Kidney (tissue), 14 donors: ENCODE measurements around the gene F3. TPM values are rescaled to one million over a fixed set of nuclear protein-coding genes. Genes with fewer than 3 reads are reported as not detected.
A peak's percentile ranks its signal among the peaks of the same experiment; 100 is the strongest.

ENCODE experiments used
- DNase-seq, 5 donors: peaks; one replicate each; pipeline ENCODE4 v3.0.0-alpha.2; 2013 to 2020
- FAIRE-seq: peaks from 2 replicates; lab custom pipeline; 2012; peaks lifted over from hg19 to GRCh38; lab: Jason Lieb, UNC
- H3K27ac ChIP-seq, 2 donors: one replicate each; pipeline ENCODE4 v1.7.0; 2013; ENCODE audit warnings: low read depth in 2 of 2, low read length in 2 of 2, inconsistent platforms in 1 of 2
- H3K27me3 ChIP-seq: one replicate; pipeline ENCODE4 v1.7.1; 2013; ENCODE audit warnings: low read length, inconsistent platforms; ENCODE audit not compliant: control insufficient read depth, insufficient read depth
- H3K36me3 ChIP-seq, 3 donors: one replicate each; pipeline versions ENCODE4 v1.7.0 to v1.7.1; 2013; ENCODE audit warnings: low read length in 3 of 3, control low read depth in 1 of 3, inconsistent platforms in 1 of 3; ENCODE audit not compliant: insufficient read depth in 3 of 3, control insufficient read depth in 2 of 3
- H3K4me1 ChIP-seq, 3 donors: one replicate each; pipeline versions ENCODE4 v1.7.0 to v1.7.1; 2013; ENCODE audit warnings: low read length in 3 of 3, inconsistent platforms in 1 of 3, low read depth in 1 of 3; ENCODE audit not compliant: control insufficient read depth in 2 of 3, insufficient read depth in 2 of 3
- H3K4me3 ChIP-seq, 3 donors: one replicate each; pipeline versions ENCODE4 v1.7.0 to v1.8.1; 2013; ENCODE audit warnings: low read length in 3 of 3, control low read depth in 1 of 3, inconsistent platforms in 1 of 3
- H3K9ac ChIP-seq, 3 donors: one replicate each; pipeline versions ENCODE4 v1.7.0 to v1.7.1; 2013; ENCODE audit warnings: low read length in 3 of 3, control low read depth in 1 of 3, inconsistent platforms in 1 of 3
- H3K9me3 ChIP-seq, 3 donors: one replicate each; pipeline versions ENCODE4 v1.7.0 to v1.7.1; 2013; ENCODE audit warnings: low read length in 3 of 3, control low read depth in 1 of 3, inconsistent platforms in 1 of 3; ENCODE audit not compliant: control insufficient read depth in 2 of 3, insufficient read depth in 1 of 3
- intact Hi-C: fragments of 100-400 bp; cut with DNase I; formaldehyde crosslinking; loops from one replicate; pipeline ENCODE4 v1.11.1; 2022
- polyA plus RNA-seq: library from polyadenylated mRNA; stranded (reverse); fragments of 350-450 nt; fragmentation: Illumina TruSeq; extraction: RNeasy Lipid Tissue Mini Kit (QIAGEN cat#74804); gene quantifications from one replicate; pipeline ENCODE4 v1.2.3, GENCODE V29; 2014; ENCODE audit warnings: low read depth, low replicate concordance; ENCODE audit not compliant: insufficient read depth
- total RNA-seq: library from RNA; stranded (reverse); fragmentation: NEBNext Ultra II Directional; extraction: Animal tissue kit (Norgen Biotek cat#: 25700); gene quantifications from one replicate; pipeline ENCODE4 v1.2.1, GENCODE V29; 2021
- TF ChIP-seq, protein P1 (sequence below): IDR thresholded peaks from 3 replicates; pipeline ENCODE4 v1.5.1; 2012; ENCODE audit warnings: mild to moderate bottlenecking, moderate library complexity, borderline replicate concordance; ENCODE audit not compliant: insufficient read depth; ENCODE audit errors: extremely low read depth
- donor health status: control.
- donor health status: control.
- donor health status: control.
- donor health status: control.
- donor health status: control.
- donor health status: DM: yes; HTN: yes; CAD: no.
- donor health status: Normal renal cell carcinoma (clear cell type).

F3 gene
- total and polyA plus RNA-seq, 2 donors from 2014 or later: 8.8 to 19.0 TPM

DNA sequence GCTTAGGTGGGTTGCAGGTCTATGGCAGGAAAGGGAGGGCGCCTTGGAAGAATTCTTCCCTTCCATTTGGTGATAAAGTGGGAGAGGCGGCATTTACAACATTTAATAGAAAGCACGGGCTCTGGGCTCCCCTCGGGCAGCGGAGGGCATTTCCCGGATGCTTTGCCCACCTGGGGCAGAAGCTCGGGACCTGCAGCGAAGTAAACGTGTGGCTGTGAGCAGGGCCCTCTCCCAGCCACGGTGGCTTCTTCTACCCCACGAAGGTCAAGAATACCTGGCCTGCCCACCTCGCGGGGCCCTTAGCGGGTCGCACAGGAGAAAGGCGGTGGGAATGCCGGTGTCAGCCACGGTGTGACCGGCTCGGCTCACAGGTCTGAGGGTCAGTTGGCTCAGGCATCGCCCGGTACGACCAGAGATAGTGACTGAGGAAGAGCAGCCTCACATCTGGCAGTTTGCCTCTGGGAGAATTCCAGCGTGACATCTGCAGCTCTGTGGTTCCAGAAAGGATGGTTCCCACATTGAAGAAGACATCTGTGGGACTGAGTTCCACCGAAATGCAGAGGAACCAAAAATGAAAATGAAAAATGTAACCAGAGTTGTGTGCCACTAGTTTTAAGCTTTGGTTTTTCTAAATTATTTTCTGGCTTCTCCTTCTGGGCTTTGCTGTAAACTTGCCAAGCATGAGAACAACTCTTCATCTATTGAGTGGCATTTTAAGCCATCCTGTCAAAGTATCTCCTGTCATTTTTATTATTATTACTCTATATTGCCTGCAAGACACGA is 720 bp upstream of the F3 start:
- H3K36me3 ChIP-seq: no peaks in the 10 kb centered on the region
- H3K27me3 ChIP-seq: no peaks in the 10 kb centered on the region
- DNase-seq (peak in 4 of 5 donors; percentile 44 to 80 (median 58)), FAIRE-seq (no peak)
- H3K4me1 ChIP-seq: no peaks in the 10 kb centered on the region
- peak overlapping the region; percentile 19 to 77 (median 64) for H3K9ac ChIP-seq
- TF ChIP-seq, protein P1, sequence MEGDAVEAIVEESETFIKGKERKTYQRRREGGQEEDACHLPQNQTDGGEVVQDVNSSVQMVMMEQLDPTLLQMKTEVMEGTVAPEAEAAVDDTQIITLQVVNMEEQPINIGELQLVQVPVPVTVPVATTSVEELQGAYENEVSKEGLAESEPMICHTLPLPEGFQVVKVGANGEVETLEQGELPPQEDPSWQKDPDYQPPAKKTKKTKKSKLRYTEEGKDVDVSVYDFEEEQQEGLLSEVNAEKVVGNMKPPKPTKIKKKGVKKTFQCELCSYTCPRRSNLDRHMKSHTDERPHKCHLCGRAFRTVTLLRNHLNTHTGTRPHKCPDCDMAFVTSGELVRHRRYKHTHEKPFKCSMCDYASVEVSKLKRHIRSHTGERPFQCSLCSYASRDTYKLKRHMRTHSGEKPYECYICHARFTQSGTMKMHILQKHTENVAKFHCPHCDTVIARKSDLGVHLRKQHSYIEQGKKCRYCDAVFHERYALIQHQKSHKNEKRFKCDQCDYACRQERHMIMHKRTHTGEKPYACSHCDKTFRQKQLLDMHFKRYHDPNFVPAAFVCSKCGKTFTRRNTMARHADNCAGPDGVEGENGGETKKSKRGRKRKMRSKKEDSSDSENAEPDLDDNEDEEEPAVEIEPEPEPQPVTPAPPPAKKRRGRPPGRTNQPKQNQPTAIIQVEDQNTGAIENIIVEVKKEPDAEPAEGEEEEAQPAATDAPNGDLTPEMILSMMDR: no peak
- H3K27ac ChIP-seq: peak overlapping the region; percentile 51 to 82
- H3K4me3 ChIP-seq: peak overlapping the region; percentile 47 to 73 (median 70)
- intact Hi-C loops: no loop called here
- H3K9me3 ChIP-seq: no peaks in the 10 kb centered on the region

GRCh38 chr1:94540440-94541245 is 916 bp downstream of the F3 start:
- intact Hi-C loops: no loop called here
- FAIRE-seq: no peak

DNA sequence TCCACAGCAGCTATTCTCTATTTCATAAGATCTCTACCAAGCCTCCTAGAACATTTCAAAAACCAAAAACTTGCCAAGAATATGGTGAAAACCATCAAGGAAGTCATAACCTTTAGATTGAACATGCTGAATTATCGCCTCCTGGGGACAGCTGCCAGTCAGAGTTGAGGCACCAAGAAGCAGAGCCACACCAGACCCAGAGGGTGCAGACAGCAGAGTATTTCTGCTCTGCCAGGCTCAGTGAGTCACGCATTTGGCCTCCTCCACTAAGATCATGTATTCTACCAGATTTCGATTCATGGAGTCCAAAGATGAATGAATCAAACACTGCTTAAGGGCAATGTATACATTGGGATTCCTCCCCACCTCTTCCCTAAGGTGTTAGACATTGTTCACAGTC is 2.1 kb downstream of the F3 start:
- Histone ChIP-seq H3K27me3 (no peaks in the 10 kb centered on the region), H3K9me3 (no peaks in the 10 kb centered on the region), H3K36me3 (no peaks in the 10 kb centered on the region), H3K4me3 (peak overlapping the region in 2 of 3 donors; percentile 23 to 26), H3K27ac (no peak overlapping the region), H3K9ac (no peak overlapping the region), H3K4me1 (no peaks in the 10 kb centered on the region)
- TF ChIP-seq, protein P1: no peak
- intact Hi-C loops: no loop called here
- DNase-seq (no peak), FAIRE-seq (no peak)

More at GRCh38 chr1:94540440-94541245, 916 bp downstream of the F3 start:
- H3K4me1 ChIP-seq: no peaks in the 10 kb centered on the region
- peak overlapping the region in 2 of 3 donors; percentile 34 to 68 for H3K9ac ChIP-seq
- TF ChIP-seq, protein P1: no peak
- no peaks in the 10 kb centered on the region for H3K36me3 ChIP-seq
- no peaks in the 10 kb centered on the region for H3K9me3 ChIP-seq
- peak overlapping the region; percentile 66 to 76 (median 68) for H3K4me3 ChIP-seq
- peak overlapping the region; percentile 63 to 66 for H3K27ac ChIP-seq
- DNase-seq: peak in 1 of 5 donors; percentile 14
- H3K27me3 ChIP-seq: no peaks in the 10 kb centered on the region
